HTR-8/SVneo (cell line): ENCODE data around the gene DYRK4.

Experiments
- DNase-seq: peaks from one replicate; pipeline ENCODE4 v3.0.0; 2011; ENCODE audit warnings: low spot score, mixed read lengths; ENCODE audit not compliant: insufficient read length
- FAIRE-seq: peaks from 2 replicates; lab custom pipeline; 2011; peaks lifted over from hg19 to GRCh38; lab: Jason Lieb, UNC

DYRK4 gene

GRCh38 chr12:4557586-4557985, 4.4 kb upstream of the DYRK4 start:
- FAIRE-seq = no peak

GRCh38 chr12:4558171-4558570, 3.8 kb upstream of the DYRK4 start:
- no peak for DNase-seq

More at GRCh38 chr12:4557586-4557985, 4.4 kb upstream of the DYRK4 start:
- no peak for DNase-seq

GRCh38 chr12:4563336-4563735, 1.3 kb downstream of the DYRK4 start:
- no peak for FAIRE-seq
- no peak for DNase-seq

More at GRCh38 chr12:4558171-4558570, 3.8 kb upstream of the DYRK4 start:
- no peak for FAIRE-seq

GRCh38 chr12:4564818-4565217, 2.8 kb downstream of the DYRK4 start:
- FAIRE-seq = no peak
- no peak for DNase-seq

- no peak for FAIRE-seq
- no peak for DNase-seq
Observed at GRCh38 chr12:4566474-4566873, 4.5 kb downstream of the DYRK4 start.

- FAIRE-seq (no peak), DNase-seq (no peak)
Observed at GRCh38 chr12:4567073-4567881, 5.3 kb downstream of the DYRK4 start.

GRCh38 chr12:4569261-4569660, 7.3 kb downstream of the DYRK4 start:
- FAIRE-seq (no peak), DNase-seq (no peak)

- DNase-seq (no peak), FAIRE-seq (no peak)
Observed at GRCh38 chr12:4572680-4573079, 10.7 kb downstream of the DYRK4 start.

GRCh38 chr12:4579305-4580102, 17.5 kb downstream of the DYRK4 start:
- no peak for DNase-seq

GRCh38 chr12:4580281-4580688, 18.3 kb downstream of the DYRK4 start:
- no peak for DNase-seq
- no peak for FAIRE-seq

More at GRCh38 chr12:4579305-4580102, 17.5 kb downstream of the DYRK4 start:
- no peak for FAIRE-seq

- DNase-seq (no peak), FAIRE-seq (no peak)
Observed at GRCh38 chr12:4584281-4584680, 22.3 kb downstream of the DYRK4 start.

GRCh38 chr12:4584896-4585295, 22.9 kb downstream of the DYRK4 start:
- no peak for DNase-seq
- no peak for FAIRE-seq

- no peak for FAIRE-seq
- DNase-seq = no peak
Observed at GRCh38 chr12:4586500-4586899, 24.5 kb downstream of the DYRK4 start.

- FAIRE-seq (no peak), DNase-seq (no peak)
Observed at GRCh38 chr12:4587108-4587507, 25.1 kb downstream of the DYRK4 start.

- DNase-seq (no peak), FAIRE-seq (no peak)
Observed at GRCh38 chr12:4588916-4589315, 26.9 kb downstream of the DYRK4 start.

- DNase-seq = no peak
- no peak for FAIRE-seq
Observed at GRCh38 chr12:4589941-4590340, 27.9 kb downstream of the DYRK4 start.

- DNase-seq = no peak
- FAIRE-seq = no peak
Observed at GRCh38 chr12:4591180-4591687, 29.2 kb downstream of the DYRK4 start.

- FAIRE-seq (no peak), DNase-seq (no peak)
Observed at GRCh38 chr12:4595881-4596280, 33.9 kb downstream of the DYRK4 start.

- FAIRE-seq = no peak
Observed at GRCh38 chr12:4603421-4603820, 41.4 kb downstream of the DYRK4 start.

GRCh38 chr12:4603946-4604345, 41.9 kb downstream of the DYRK4 start:
- FAIRE-seq (no peak), DNase-seq (no peak)

More at GRCh38 chr12:4603421-4603820, 41.4 kb downstream of the DYRK4 start:
- DNase-seq = no peak

GRCh38 chr12:4604684-4605193, 42.7 kb downstream of the DYRK4 start:
- peak; percentile 97 for FAIRE-seq

More at GRCh38 chr12:4604684-4605193, 42.7 kb downstream of the DYRK4 start:
- peak; percentile 94 for DNase-seq
